ENCODE results near the gene IL10RB.
A peak's percentile ranks its signal among the peaks of the same experiment; 100 is the strongest.

Gene IL10RB

DNA sequence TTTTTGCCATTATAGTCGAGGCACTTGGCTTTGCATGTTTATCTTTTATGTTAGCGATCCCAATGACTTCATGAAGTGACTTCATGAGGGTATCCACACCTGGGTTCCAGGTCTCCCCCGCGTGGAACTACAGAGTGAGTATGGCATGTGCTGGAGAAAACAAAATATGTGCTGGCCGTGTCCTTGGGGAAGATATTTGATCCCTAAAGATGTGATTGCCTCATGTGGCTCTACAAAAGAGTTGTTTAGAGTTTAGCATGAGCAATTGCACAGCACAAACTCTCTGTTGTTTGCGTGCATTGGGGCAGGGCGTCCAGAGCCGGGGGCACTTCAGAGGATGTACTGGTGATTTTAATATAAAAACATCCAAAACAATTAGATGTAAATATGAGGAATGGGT, 4.8 kb downstream of the IL10RB start:
- no peak overlapping the region for H3K4me2 ChIP-seq (ENCODE audit: low read length)
- peaks cover 4% of the 10 kb centered on the region for H3K4me1 ChIP-seq (ENCODE audit: control insufficient read depth, insufficient read depth, low read length)

DNA sequence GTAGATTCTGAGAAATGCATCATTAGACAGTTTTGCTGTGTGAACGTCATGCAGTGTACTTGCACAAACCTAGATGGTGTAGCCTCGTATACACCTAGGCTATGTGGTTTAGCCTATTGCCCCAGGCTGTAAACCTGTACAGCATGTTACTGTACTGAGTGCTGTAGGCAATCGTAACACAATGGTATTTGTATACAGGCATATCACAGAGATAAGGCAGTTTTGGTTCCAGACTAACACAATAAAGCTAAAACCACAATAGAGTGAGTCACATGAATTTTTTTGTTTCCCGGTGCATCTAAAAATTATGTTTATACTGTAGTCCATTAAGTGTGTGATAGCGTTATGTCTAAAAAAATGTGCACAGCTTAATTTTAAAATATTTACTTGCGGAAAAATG, 6.9 kb downstream of the IL10RB start:
- H3K9me3 ChIP-seq (replicated peaks; ENCODE audit: low read length) = no peaks in the 10 kb centered on the region
- no peaks in the 10 kb centered on the region for H3K4me1 ChIP-seq (ENCODE audit: control insufficient read depth, insufficient read depth, low read length)
- H3K36me3 ChIP-seq (ENCODE audit: insufficient read depth, low read length) = peaks cover 21% of the 10 kb centered on the region
- H3K4me3 ChIP-seq (ENCODE audit: low read length) = no peak overlapping the region
- no peak overlapping the region for H3K9ac ChIP-seq (ENCODE audit: low read depth, low read length)
- no peak overlapping the region for H3K4me2 ChIP-seq (ENCODE audit: low read length)
- H3K27me3 ChIP-seq (ENCODE audit: control insufficient read depth, insufficient read depth, low read length) = no peaks in the 10 kb centered on the region

More for the DNA sequence above, 4.8 kb downstream of the IL10RB start:
- peaks cover 17% of the 10 kb centered on the region for H3K36me3 ChIP-seq (ENCODE audit: insufficient read depth, low read length)
- H3K9me3 ChIP-seq (replicated peaks; ENCODE audit: low read length) = no peaks in the 10 kb centered on the region
- H3K27me3 ChIP-seq (ENCODE audit: control insufficient read depth, insufficient read depth, low read length) = no peaks in the 10 kb centered on the region
- H3K4me3 ChIP-seq (ENCODE audit: low read length) = no peak overlapping the region
- no peak overlapping the region for H3K9ac ChIP-seq (ENCODE audit: low read depth, low read length)

DNA sequence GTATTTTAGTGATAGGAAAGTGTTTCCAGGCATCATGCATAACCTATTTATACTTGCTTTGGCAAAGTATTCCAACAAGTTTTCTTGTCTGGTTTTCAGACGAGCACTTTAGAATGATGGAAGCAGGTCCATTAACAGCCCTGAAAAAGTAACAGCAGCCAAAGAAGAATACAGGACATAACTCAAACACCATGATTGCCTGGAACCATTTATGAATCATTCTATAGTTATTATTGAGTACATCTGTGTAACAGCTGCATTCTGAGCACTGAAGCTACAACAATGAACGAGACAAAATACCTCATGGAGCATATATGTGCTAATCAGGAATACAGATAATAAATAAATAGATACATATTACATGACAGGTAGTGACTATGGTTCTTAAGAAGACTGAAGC, 12.6 kb downstream of the IL10RB start:
- no peak overlapping the region for H3K9ac ChIP-seq (ENCODE audit: low read depth, low read length)
- no peak overlapping the region for H3K4me2 ChIP-seq (ENCODE audit: low read length)
- H3K4me3 ChIP-seq (ENCODE audit: low read length) = no peak overlapping the region
- H3K36me3 ChIP-seq (ENCODE audit: insufficient read depth, low read length) = peaks cover 43% of the 10 kb centered on the region
- H3K27me3 ChIP-seq (ENCODE audit: control insufficient read depth, insufficient read depth, low read length) = no peaks in the 10 kb centered on the region
- H3K9me3 ChIP-seq (replicated peaks; ENCODE audit: low read length) = peaks cover 4% of the 10 kb centered on the region
- H3K4me1 ChIP-seq (ENCODE audit: control insufficient read depth, insufficient read depth, low read length) = no peaks in the 10 kb centered on the region

DNA sequence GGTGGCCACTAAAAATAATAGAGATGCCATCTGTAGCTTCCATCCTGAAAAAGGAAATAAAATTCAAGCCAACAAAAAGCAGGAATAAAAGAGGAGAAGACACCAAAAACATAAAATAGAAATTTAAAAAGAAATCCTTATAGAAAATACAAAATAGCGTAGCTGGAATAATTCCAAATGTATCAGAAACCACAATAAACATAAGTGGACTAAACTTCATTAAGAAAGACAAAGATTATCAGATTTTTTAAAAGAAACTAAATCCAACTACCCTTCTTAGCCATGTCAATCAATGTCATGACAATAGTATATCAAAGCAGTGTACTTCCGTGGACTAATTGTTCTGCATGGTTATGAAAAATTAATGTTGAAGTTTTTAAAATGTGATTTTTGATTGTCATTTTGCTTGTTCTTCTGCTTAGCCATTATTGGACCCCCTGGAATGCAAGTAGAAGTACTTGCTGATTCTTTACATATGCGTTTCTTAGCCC, 13.2 kb downstream of the IL10RB start:
- no peaks in the 10 kb centered on the region for H3K4me1 ChIP-seq (ENCODE audit: control insufficient read depth, insufficient read depth, low read length)
- H3K9ac ChIP-seq (ENCODE audit: low read depth, low read length) = no peak overlapping the region
- no peak overlapping the region for H3K4me2 ChIP-seq (ENCODE audit: low read length)
- H3K36me3 ChIP-seq (ENCODE audit: insufficient read depth, low read length) = peaks cover 46% of the 10 kb centered on the region
- peaks cover 4% of the 10 kb centered on the region for H3K9me3 ChIP-seq (replicated peaks; ENCODE audit: low read length)
- H3K27me3 ChIP-seq (ENCODE audit: control insufficient read depth, insufficient read depth, low read length) = no peaks in the 10 kb centered on the region
- H3K4me3 ChIP-seq (ENCODE audit: low read length) = no peak overlapping the region

DNA sequence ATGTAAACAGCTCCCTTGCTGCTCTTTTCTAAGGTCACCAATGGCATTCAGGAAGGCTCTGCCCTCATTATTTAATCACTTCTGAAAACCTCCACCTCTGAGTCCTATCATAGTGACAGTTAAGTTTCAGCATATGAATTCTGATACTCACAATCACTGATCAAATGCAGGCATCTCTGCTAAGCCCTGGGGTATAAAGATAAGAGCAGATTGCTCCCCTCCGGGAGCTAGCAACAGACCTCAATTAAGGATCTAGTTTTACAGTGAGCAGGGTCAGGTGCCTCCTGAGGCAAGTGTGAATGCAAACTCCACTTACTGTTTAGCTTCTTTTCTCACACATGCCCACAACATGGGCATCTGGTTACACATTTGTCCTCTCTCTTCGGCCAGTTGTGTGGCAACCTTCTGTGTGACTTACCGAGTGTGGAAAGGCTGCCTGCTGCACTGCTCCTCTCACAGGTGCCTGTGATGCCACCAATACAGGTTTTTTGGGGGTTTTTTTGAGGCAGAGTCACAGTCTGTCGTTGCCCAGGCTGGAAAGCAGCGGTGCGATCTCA, 15.0 kb downstream of the IL10RB start:
- Histone ChIP-seq H3K9ac (ENCODE audit: low read depth, low read length) (no peak overlapping the region), H3K4me2 (ENCODE audit: low read length) (no peak overlapping the region), H3K36me3 (ENCODE audit: insufficient read depth, low read length) (peaks cover 62% of the 10 kb centered on the region), H3K27me3 (ENCODE audit: control insufficient read depth, insufficient read depth, low read length) (no peaks in the 10 kb centered on the region), H3K4me3 (ENCODE audit: low read length) (no peak overlapping the region), H3K4me1 (ENCODE audit: control insufficient read depth, insufficient read depth, low read length) (peaks cover 3% of the 10 kb centered on the region), H3K9me3 (replicated peaks; ENCODE audit: low read length) (peaks cover 4% of the 10 kb centered on the region)

DNA sequence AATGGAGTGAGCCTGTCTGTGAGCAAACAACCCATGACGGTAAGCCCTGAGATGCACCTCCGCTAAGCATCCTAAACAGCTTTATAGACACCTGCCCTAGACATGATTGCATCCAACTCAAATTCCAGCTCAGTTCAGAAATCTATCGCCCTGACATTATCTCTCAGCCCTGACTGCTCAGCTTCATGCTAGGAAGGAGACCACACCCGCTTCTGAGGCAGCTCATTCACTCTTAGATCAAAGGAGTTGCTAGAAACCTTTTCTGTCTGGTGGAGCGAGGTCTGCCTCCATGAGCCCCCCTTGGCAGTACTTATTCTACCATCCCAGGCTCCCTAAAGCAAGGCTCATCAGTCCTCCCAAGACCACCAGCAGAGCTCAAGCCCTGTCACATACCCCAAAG, 17.0 kb downstream of the IL10RB start:
- peaks cover 14% of the 10 kb centered on the region for H3K4me1 ChIP-seq (ENCODE audit: control insufficient read depth, insufficient read depth, low read length)
- H3K9ac ChIP-seq (ENCODE audit: low read depth, low read length) = no peak overlapping the region
- peaks cover 4% of the 10 kb centered on the region for H3K9me3 ChIP-seq (replicated peaks; ENCODE audit: low read length)
- H3K36me3 ChIP-seq (ENCODE audit: insufficient read depth, low read length) = peaks cover 58% of the 10 kb centered on the region
- H3K27me3 ChIP-seq (ENCODE audit: control insufficient read depth, insufficient read depth, low read length) = no peaks in the 10 kb centered on the region
- no peak overlapping the region for H3K4me2 ChIP-seq (ENCODE audit: low read length)
- H3K4me3 ChIP-seq (ENCODE audit: low read length) = no peak overlapping the region

DNA sequence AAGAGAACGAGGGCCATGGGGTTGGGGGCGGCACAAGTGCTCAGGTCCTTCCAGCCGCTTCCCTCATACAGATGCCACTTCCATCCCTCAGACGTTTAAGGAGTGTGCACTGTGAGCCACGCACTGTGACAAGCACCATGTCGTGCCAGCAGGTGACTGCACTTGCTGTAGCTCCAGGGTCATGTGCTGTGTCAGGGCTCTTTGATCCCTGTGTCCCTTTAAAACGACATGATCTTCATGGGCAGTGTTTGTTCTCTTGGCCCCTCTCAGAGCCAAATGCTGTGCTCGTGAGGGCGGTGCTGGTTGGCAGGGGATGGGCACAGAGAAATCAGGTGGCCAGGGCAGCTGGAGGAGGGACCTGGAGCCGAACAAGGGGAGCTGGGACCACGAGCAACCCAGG, 19.9 kb downstream of the IL10RB start:
- Histone ChIP-seq H3K9me3 (replicated peaks; ENCODE audit: low read length) (no peaks in the 10 kb centered on the region), H3K4me3 (ENCODE audit: low read length) (no peak overlapping the region), H3K9ac (ENCODE audit: low read depth, low read length) (no peak overlapping the region), H3K27me3 (ENCODE audit: control insufficient read depth, insufficient read depth, low read length) (no peaks in the 10 kb centered on the region), H3K4me1 (ENCODE audit: control insufficient read depth, insufficient read depth, low read length) (peaks cover 14% of the 10 kb centered on the region), H3K36me3 (ENCODE audit: insufficient read depth, low read length) (peaks cover 36% of the 10 kb centered on the region), H3K4me2 (ENCODE audit: low read length) (no peak overlapping the region)

DNA sequence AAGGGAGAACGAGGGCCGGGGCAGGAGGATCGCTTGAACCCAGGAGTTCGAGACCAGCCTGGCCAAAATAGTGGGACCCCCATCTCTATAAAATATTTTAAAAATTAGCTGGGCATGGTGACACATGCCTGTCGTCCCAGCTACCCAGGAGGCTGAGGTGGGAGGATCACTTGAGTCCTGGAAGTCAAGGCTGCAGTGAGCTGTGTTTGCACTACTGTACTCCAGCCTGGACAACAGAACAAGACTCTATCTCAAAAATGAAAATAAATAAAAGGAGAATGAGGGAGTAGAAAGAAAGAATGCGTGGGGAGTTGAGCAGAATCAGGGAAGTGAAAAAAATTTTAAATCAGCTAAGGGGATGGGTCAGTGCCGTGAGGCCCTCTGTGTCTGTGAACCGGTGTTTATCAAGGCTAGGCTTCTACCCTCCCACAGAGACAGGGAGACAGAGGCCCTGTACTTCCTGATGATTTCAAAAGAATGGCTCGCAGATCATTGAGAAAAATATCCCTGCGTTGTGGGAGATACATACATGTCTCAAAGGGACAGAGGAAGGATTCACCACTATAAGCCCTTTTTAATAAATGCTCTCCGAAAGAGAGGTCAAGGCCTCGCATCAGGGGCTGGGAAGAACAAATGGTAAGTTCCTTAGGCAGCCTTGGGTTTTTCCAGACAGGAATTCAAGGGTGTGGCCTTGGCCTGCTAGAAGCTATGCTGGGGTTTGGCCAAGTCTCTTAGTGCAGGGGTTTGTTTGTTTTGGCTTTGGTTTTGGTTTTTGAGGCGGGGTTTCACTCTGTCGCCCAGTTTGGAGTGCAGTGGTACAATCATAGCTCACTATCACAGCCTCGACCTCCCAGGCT, 20.7 kb downstream of the IL10RB start:
- Histone ChIP-seq H3K27me3 (ENCODE audit: control insufficient read depth, insufficient read depth, low read length) (no peaks in the 10 kb centered on the region), H3K4me3 (ENCODE audit: low read length) (no peak overlapping the region), H3K9ac (ENCODE audit: low read depth, low read length) (no peak overlapping the region), H3K36me3 (ENCODE audit: insufficient read depth, low read length) (peaks cover 33% of the 10 kb centered on the region), H3K4me1 (ENCODE audit: control insufficient read depth, insufficient read depth, low read length) (peaks cover 14% of the 10 kb centered on the region), H3K9me3 (replicated peaks; ENCODE audit: low read length) (no peaks in the 10 kb centered on the region), H3K4me2 (ENCODE audit: low read length) (peak overlapping the region; percentile 19)

DNA sequence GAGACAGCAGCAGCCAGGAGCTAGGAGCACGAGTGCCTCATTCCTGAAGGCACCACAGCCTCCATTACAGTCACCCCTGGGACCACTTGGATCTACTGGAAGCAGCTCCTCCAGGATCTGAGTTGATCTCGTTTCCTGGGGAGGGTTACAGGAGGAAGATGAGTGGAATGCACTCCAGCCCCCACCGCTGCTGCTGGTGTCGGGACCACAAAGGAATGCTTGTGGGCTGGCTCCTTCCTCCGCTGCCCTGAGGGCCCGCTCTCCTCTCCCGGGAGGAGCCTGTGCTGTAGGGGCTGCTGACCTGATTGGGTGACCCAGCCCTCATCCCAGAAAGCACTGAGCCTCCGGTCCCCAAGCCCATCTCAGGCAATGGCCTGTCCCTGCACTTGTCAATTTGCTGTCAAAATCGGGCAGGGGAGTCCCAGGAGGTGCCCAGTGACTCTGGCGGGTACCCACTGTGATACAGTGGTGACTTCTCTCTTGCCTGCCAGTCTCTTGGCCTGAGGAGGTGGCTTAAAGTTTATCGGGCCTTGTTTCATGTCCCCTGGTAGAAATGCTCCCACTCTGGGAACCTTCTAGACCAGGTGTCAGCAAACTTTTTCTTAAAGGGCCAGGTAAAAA, 23.1 kb downstream of the IL10RB start:
- no peak overlapping the region for H3K9ac ChIP-seq (ENCODE audit: low read depth, low read length)
- H3K27me3 ChIP-seq (ENCODE audit: control insufficient read depth, insufficient read depth, low read length) = no peaks in the 10 kb centered on the region
- no peak overlapping the region for H3K4me2 ChIP-seq (ENCODE audit: low read length)
- H3K36me3 ChIP-seq (ENCODE audit: insufficient read depth, low read length) = peaks cover 22% of the 10 kb centered on the region
- no peaks in the 10 kb centered on the region for H3K9me3 ChIP-seq (replicated peaks; ENCODE audit: low read length)
- H3K4me1 ChIP-seq (ENCODE audit: control insufficient read depth, insufficient read depth, low read length) = peaks cover 14% of the 10 kb centered on the region
- no peak overlapping the region for H3K4me3 ChIP-seq (ENCODE audit: low read length)

DNA sequence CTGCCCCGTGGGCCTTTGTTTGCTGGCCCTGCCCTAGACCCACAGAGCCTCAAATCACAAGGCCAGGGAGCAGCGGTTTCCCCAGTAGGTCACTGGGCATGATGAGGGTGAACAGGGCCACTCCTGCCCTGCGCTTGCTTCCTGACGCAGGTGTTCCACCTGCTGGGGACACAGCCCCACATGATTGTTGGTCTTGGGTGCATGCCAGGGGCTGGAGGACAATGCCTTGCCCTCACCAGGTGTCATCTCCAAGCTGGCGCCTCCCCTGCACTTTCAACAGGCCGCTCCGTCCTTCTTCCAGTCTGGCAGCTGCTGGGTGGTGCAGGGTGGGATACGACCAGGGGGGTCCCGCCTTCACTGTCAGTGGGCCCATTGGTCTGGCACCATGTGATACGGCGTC, 24.3 kb downstream of the IL10RB start:
- H3K4me2 ChIP-seq (ENCODE audit: low read length) = no peak overlapping the region
- no peak overlapping the region for H3K9ac ChIP-seq (ENCODE audit: low read depth, low read length)
- peaks cover 14% of the 10 kb centered on the region for H3K4me1 ChIP-seq (ENCODE audit: control insufficient read depth, insufficient read depth, low read length)
- no peaks in the 10 kb centered on the region for H3K9me3 ChIP-seq (replicated peaks; ENCODE audit: low read length)
- no peak overlapping the region for H3K4me3 ChIP-seq (ENCODE audit: low read length)
- peaks cover 13% of the 10 kb centered on the region for H3K36me3 ChIP-seq (ENCODE audit: insufficient read depth, low read length)
- no peaks in the 10 kb centered on the region for H3K27me3 ChIP-seq (ENCODE audit: control insufficient read depth, insufficient read depth, low read length)

DNA sequence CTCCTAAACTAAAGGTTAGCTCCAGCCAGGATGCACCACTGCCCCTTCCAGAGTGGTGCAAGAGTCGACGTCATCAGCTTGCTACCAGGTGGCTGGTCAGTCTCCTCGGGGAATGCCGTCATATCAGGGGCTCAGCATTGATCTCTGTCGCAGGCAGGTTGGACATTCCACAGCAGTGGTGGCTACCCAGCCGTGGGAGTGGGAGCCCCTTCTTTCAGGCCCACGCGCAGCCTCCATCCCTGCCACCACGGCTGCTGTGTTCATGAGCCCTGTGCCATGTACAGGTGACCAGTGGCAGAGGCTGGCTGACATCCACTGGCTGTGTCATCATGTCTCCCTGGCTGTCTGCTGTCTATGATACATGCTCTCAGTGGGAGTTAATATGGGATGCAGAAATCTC, 25.5 kb downstream of the IL10RB start:
- no peak overlapping the region for H3K4me2 ChIP-seq (ENCODE audit: low read length)
- H3K27me3 ChIP-seq (ENCODE audit: control insufficient read depth, insufficient read depth, low read length) = no peaks in the 10 kb centered on the region
- peaks cover 8% of the 10 kb centered on the region for H3K36me3 ChIP-seq (ENCODE audit: insufficient read depth, low read length)
- no peak overlapping the region for H3K9ac ChIP-seq (ENCODE audit: low read depth, low read length)
- peaks cover 6% of the 10 kb centered on the region for H3K4me1 ChIP-seq (ENCODE audit: control insufficient read depth, insufficient read depth, low read length)
- H3K4me3 ChIP-seq (ENCODE audit: low read length) = no peak overlapping the region
- H3K9me3 ChIP-seq (replicated peaks; ENCODE audit: low read length) = no peaks in the 10 kb centered on the region
